AG10803 (cell line): ENCODE results near the gene DIPK1C.
A peak's percentile ranks its signal among the peaks of the same experiment; 100 is the strongest.

Source experiments
- DNase-seq: peaks from one replicate; pipeline ENCODE4 v3.0.0; 2010; ENCODE audit warnings: low read depth
- H3K4me3 ChIP-seq: 2 replicates; pipeline ENCODE4 v1.5.1; 2011; ENCODE audit warnings: mild to moderate bottlenecking, low read length, control low read depth
- TF ChIP-seq, protein P1 (sequence below): conservative IDR thresholded peaks from 2 replicates; pipeline ENCODE4 v1.5.1; 2011; ENCODE audit warnings: mild to moderate bottlenecking, low read length, control low read depth, inconsistent platforms

DIPK1C gene

DNA sequence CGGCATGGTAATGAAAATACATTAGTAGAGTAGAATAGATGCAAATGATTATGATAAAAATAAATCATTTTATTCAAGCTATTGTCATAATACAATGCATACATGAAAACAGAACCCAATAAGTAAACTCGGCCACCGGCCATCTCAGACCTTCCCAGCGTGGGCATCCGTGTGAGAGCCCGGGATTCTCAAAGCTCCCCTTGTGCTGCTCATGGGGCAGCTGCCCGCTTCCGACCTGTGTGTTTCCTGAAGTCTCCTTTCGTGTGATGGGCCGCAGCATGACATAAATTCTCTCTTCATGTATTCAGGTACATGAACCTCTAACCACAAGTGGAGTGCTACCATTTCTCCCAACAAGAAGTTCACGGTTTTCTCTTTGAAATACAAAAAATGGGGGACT, 25.6 kb upstream of the DIPK1C start:
- no peak overlapping the region for H3K4me3 ChIP-seq
- no peak for DNase-seq
- TF ChIP-seq, protein P1, sequence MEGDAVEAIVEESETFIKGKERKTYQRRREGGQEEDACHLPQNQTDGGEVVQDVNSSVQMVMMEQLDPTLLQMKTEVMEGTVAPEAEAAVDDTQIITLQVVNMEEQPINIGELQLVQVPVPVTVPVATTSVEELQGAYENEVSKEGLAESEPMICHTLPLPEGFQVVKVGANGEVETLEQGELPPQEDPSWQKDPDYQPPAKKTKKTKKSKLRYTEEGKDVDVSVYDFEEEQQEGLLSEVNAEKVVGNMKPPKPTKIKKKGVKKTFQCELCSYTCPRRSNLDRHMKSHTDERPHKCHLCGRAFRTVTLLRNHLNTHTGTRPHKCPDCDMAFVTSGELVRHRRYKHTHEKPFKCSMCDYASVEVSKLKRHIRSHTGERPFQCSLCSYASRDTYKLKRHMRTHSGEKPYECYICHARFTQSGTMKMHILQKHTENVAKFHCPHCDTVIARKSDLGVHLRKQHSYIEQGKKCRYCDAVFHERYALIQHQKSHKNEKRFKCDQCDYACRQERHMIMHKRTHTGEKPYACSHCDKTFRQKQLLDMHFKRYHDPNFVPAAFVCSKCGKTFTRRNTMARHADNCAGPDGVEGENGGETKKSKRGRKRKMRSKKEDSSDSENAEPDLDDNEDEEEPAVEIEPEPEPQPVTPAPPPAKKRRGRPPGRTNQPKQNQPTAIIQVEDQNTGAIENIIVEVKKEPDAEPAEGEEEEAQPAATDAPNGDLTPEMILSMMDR, result no peak

DNA sequence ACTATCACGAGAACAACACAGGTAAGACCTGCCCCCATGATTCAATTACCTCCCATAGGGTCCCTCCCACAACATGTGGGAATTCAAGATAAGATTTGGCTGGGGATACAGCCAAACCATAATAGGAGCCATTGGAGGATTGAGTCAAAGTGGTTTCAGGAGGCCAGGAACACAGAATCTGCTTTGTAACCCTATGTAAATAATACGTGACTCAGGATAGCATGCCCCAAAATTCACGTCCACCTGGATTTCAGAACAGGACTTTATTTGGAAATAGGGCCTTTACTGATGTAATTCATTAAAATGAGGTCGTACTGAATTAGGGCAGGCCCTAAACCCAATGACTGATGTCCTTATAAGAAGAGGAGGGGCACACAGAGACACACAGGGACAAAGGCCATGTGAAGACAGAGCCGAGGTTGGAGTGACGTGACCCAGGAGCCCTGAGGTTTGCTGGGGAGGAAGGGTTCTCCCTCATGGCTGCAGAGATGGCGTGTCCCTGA, 23.1 kb upstream of the DIPK1C start:
- DNase-seq, result no peak
- TF ChIP-seq, protein P1, result no peak
- no peak overlapping the region for H3K4me3 ChIP-seq

DNA sequence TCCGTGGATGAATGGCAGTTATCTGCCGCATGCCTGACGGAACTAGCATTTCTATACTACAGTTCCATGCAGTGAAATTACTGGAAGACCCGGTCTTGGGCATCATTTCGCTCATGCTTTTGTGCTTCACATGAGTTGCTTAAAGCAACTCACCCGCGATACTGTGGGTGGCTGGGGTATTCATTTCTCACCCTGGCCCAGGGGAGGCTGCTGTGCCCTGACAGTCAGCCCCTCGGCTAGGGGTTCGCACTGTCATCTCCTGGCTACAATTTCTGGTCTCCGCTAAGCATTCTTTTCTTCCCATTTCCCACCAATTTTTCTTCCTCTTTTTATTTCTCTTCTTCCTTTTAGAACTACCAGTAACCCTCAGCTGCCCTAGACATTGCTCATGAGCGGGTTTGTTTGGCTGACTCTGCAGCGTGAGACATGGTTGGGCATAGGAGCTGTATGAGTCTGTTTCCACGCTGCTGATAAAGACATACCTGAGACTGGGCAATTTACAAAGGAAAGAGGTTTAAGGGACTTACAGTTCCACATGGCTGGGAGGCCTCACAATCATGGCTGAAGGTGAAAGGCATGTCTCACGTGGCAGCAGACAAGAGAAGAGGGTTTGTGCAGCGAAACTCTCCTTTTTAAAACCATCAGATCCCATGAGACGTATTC, 22.5 kb upstream of the DIPK1C start:
- TF ChIP-seq, protein P1, result no peak
- DNase-seq, result no peak
- no peak overlapping the region for H3K4me3 ChIP-seq

DNA sequence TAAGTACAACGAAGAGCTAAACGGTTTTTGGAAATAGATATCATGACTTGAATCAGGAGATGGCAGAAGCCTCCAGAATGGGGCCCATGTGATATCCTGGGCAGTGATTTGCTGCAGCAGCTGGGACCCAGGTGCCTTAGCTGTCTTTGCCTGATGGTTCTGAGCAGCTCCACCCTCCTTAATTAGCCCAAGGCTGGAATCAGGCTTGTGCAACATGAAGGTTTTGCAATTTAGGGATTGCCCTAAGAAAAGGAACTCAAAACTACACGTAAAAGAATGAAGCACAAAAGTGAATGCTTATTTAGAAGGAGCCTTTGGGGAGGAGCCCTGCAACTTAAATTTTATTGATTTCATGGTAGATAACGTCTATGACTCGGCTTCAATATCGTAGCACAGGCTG, 21.8 kb upstream of the DIPK1C start:
- TF ChIP-seq, protein P1, result no peak
- DNase-seq, result peak; percentile 54
- H3K4me3 ChIP-seq, result no peak overlapping the region

DNA sequence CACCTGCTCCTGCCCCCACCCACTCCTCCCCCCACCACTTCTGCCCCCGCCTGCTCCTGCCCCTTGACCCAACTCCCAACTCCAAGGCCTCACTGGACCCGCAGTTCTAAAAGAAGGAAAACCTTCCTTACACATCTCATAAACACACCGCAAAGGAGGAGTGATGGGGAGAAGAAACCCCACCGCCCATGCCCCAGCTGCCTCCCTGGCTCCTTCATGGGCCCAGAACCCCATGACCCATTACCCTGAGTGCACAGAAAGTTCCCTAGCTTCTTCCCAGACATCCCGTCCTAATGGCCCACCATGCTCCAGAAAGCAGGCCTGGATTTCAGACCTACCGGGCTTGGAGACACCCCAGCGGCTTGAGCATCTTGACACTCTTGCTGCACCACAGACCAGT, 21.2 kb upstream of the DIPK1C start:
- H3K4me3 ChIP-seq, result no peak overlapping the region
- TF ChIP-seq, protein P1, result no peak
- DNase-seq, result no peak

DNA sequence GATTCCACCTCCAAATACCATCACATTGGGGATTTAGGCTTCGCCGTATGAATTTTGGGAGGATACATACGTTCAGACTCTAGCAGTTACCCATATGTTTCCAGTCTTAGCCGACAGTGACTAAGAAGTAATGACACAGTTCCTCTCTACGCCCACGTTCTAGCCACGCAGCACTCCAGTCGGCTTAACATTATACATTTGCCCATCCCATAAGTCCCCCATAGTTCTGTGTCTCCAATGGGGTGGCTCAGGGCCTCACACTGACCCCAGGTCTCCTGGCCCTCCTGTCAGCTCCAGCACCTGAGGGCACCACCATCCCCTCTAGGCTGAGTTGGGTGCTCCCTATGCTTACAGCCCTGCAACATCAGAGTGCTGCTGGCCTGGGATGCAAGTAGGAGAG, 20.7 kb upstream of the DIPK1C start:
- DNase-seq, result no peak
- H3K4me3 ChIP-seq, result no peak overlapping the region
- TF ChIP-seq, protein P1, result no peak

DNA sequence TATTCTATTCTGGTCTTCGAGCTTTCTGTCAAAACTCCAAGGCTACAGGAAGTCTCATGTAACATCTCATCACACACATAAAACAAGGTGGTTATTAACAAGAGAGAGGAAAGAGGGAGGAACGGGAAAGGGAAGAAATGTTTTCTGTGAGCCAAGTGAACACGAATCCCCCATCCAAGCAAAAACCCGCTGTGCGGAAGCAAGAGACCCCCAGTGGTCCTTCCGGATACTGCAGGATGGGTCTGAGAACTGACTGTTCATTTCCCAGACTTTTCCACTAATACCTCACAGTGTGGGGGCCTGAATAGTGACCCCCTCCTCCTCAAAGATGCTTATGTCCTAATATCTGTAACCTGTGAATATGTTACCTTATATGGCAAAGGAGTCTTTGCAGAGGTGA, 19.0 kb upstream of the DIPK1C start:
- no peak for DNase-seq

More for the DNA sequence above, 19.0 kb upstream of the DIPK1C start:
- no peak overlapping the region for H3K4me3 ChIP-seq
- TF ChIP-seq, protein P1, result peak; percentile 68
